CD14-positive monocyte (primary cell): Measurements from ENCODE around the gene UBE2QL1. TPM values are rescaled to one million over a fixed set of nuclear protein-coding genes. Genes with fewer than 3 reads are reported as not detected.

Experiments used
- DNase-seq, 3 donors: peaks; one replicate each; pipeline ENCODE4 v3.0.0-alpha.2; 2011 to 2022
- H2AFZ ChIP-seq: 2 replicates; pipeline ENCODE4 v1.6.0; 2012; ENCODE audit warnings: mild to moderate bottlenecking, low read depth, low read length, inconsistent platforms; ENCODE audit not compliant: insufficient read depth, poor library complexity, severe bottlenecking
- H3K27ac ChIP-seq, 2 donors: 1 replicate in 1 of 2; 2 replicates in 1 of 2; pipeline ENCODE4 v1.5.1; 2012 to 2013; ENCODE audit warnings: low read length in 2 of 2, control low read depth in 1 of 2, inconsistent platforms in 1 of 2, low read depth in 1 of 2, mild to moderate bottlenecking in 1 of 2
- H3K27me3 ChIP-seq, 2 donors: one replicate each; pipeline versions ENCODE4 v1.6.0 to v1.6.1; 2011 to 2013; ENCODE audit warnings: low read length in 2 of 2; ENCODE audit not compliant: control insufficient read depth in 2 of 2, insufficient read depth in 2 of 2
- H3K36me3 ChIP-seq, 2 donors: replicated peaks in 1 of 2; 1 replicate in 1 of 2; 2 replicates in 1 of 2; pipeline versions ENCODE4 v1.5.1 to v1.6.1; 2012 to 2013; ENCODE audit warnings: low read length in 2 of 2, control low read depth in 1 of 2, inconsistent platforms in 1 of 2, mild to moderate bottlenecking in 1 of 2; ENCODE audit not compliant: insufficient read depth in 2 of 2, control insufficient read depth in 1 of 2
- H3K4me1 ChIP-seq, 2 donors: 1 replicate in 1 of 2; 2 replicates in 1 of 2; pipeline versions ENCODE4 v1.5.1 to v1.6.1; 2012 to 2013; ENCODE audit warnings: low read length in 2 of 2, control low read depth in 1 of 2, inconsistent platforms in 1 of 2, mild to moderate bottlenecking in 1 of 2, moderate library complexity in 1 of 2; ENCODE audit not compliant: insufficient read depth in 2 of 2, control insufficient read depth in 1 of 2
- H3K4me2 ChIP-seq: replicated peaks from 2 replicates; pipeline ENCODE3; 2012; ENCODE audit warnings: low read length, moderate library complexity, mild to moderate bottlenecking; ENCODE audit not compliant: poor library complexity, severe bottlenecking; ENCODE audit errors: extremely low read depth
- H3K4me3 ChIP-seq, 3 experiments: fragments of 200-600 bp in 1 of 3; sonication (generic) in 1 of 3; replicated peaks in 1 of 3; 1 replicate in 2 of 3; 2 replicates in 1 of 3; pipeline ENCODE4 v1.5.1; 2011 to 2013; ENCODE audit warnings: low read length in 3 of 3, mild to moderate bottlenecking in 3 of 3, control low read depth in 2 of 3, low read depth in 2 of 3, inconsistent platforms in 1 of 3, moderate library complexity in 1 of 3
- H3K79me2 ChIP-seq: 2 replicates; pipeline ENCODE4 v1.6.0; 2012; ENCODE audit warnings: mild to moderate bottlenecking, control low read depth, inconsistent platforms, low read length, moderate library complexity; ENCODE audit not compliant: insufficient read depth
- H3K9ac ChIP-seq: 2 replicates; pipeline ENCODE4 v1.6.0; 2017; ENCODE audit warnings: low read length, mild to moderate bottlenecking; ENCODE audit not compliant: insufficient read depth, poor library complexity, severe bottlenecking
- H3K9me3 ChIP-seq, 2 donors: replicated peaks in 1 of 2; 1 replicate in 1 of 2; 2 replicates in 1 of 2; pipeline versions ENCODE4 v1.5.1 to v1.6.1; 2012 to 2013; ENCODE audit warnings: low read length in 2 of 2, control low read depth in 1 of 2; ENCODE audit not compliant: control insufficient read depth in 1 of 2, insufficient read depth in 1 of 2
- H4K20me1 ChIP-seq: 2 replicates; pipeline ENCODE4 v1.6.0; 2012; ENCODE audit warnings: mild to moderate bottlenecking, low read length, control low read depth, moderate library complexity; ENCODE audit not compliant: insufficient read depth
- H3K27ac Mint-ChIP-seq, 7 donors: one replicate each; pipeline ENCODE4 v1.8.0; 2020; ENCODE audit warnings: mild to moderate bottlenecking in 7 of 7, mixed read lengths in 7 of 7, moderate library complexity in 6 of 7, inconsistent platforms in 2 of 7
- H3K27me3 Mint-ChIP-seq, 3 donors: one replicate each; pipeline ENCODE4 v1.8.0; 2021 to 2022; ENCODE audit warnings: low read depth in 3 of 3, mild to moderate bottlenecking in 3 of 3, mixed read lengths in 3 of 3, moderate library complexity in 3 of 3, inconsistent platforms in 1 of 3
- H3K36me3 Mint-ChIP-seq, 2 donors: one replicate each; pipeline ENCODE4 v1.8.0; 2020; ENCODE audit warnings: mixed read lengths in 2 of 2, inconsistent platforms in 1 of 2, mild to moderate bottlenecking in 1 of 2
- H3K4me1 Mint-ChIP-seq: one replicate; pipeline ENCODE4 v1.8.0; 2020; ENCODE audit warnings: mild to moderate bottlenecking, mixed read lengths
- H3K4me3 Mint-ChIP-seq, 2 donors: one replicate each; pipeline ENCODE4 v1.8.0; 2020; ENCODE audit warnings: mild to moderate bottlenecking in 2 of 2, mixed read lengths in 2 of 2, moderate library complexity in 1 of 2
- H3K9me3 Mint-ChIP-seq, 7 donors: one replicate each; pipeline ENCODE4 v1.8.0; 2020 to 2022; ENCODE audit warnings: mixed read lengths in 7 of 7, mild to moderate bottlenecking in 6 of 7, moderate library complexity in 6 of 7, inconsistent platforms in 2 of 7
- CTCF ChIP-seq: fragments of 200-600 bp; IDR thresholded peaks from one replicate; pipeline ENCODE4 v1.8.0; 2022; ENCODE audit warnings: antibody characterized with exemption, mild to moderate bottlenecking
- WGBS: methylation state at CpG from one replicate; pipeline ENCODE4 v1.1.5; 2013; ENCODE audit warnings: missing lambda C conversion rate; ENCODE audit not compliant: insufficient coverage; 5-methylcytosine and 5-hydroxymethylcytosine counted together
- intact Hi-C, 2 donors: fragments of 100-400 bp; cut with micrococcal nuclease; formaldehyde crosslinking; loops; one replicate each; pipeline versions ENCODE4 v1.15.0 to v1.15.1; 2023
- polyA plus RNA-seq, 3 donors: library from polyadenylated mRNA; depleted of rRNA in 1 of 3; unstranded in 2 of 3; stranded (reverse) in 1 of 3; fragments of 300-500 nt in 2 of 3; fragments of >200 nt in 1 of 3; fragmentation: Illumina TruSeq in 2 of 3; gene quantifications; 1 replicate in 2 of 3; 2 replicates in 1 of 3; pipeline ENCODE4 v1.2.3, GENCODE V29; 2012 to 2021

UBE2QL1 gene
- polyA plus RNA-seq, 3 donors = not detected

- H3K36me3 Mint-ChIP-seq = no peaks in the 10 kb centered on the region
- H3K9me3 ChIP-seq = no peaks in the 10 kb centered on the region
- no peak overlapping the region for H3K4me3 ChIP-seq
- TF ChIP-seq CTCF = no peak
- H3K4me1 ChIP-seq = no peaks in the 10 kb centered on the region
- DNase-seq = no peak
- intact Hi-C loops = no loop called here
- H4K20me1 ChIP-seq = no peaks in the 10 kb centered on the region
- no peak overlapping the region for H3K9ac ChIP-seq
- no peaks in the 10 kb centered on the region for H3K4me1 Mint-ChIP-seq
- H3K27me3 ChIP-seq = no peaks in the 10 kb centered on the region
- no peak overlapping the region for H3K4me3 Mint-ChIP-seq
- no peak overlapping the region for H2AFZ ChIP-seq
- H3K27me3 Mint-ChIP-seq = peaks cover 0 to 5% (median 0%) of the 10 kb centered on the region in 3 donors
- H3K4me2 ChIP-seq = no peak overlapping the region
- peaks cover 0 to 4% (median 2%) of the 10 kb centered on the region in 7 donors for H3K9me3 Mint-ChIP-seq
- no peak overlapping the region for H3K27ac ChIP-seq
- 86% methylated on average over 4 of the region's 9 CpGs for whole genome bisulfite sequencing
- H3K79me2 ChIP-seq = no peaks in the 10 kb centered on the region
- H3K27ac Mint-ChIP-seq = no peak overlapping the region
- H3K36me3 ChIP-seq = no peaks in the 10 kb centered on the region
Measured at GRCh38 chr5:6410421-6410820, 38.2 kb upstream of the UBE2QL1 start.

- Histone ChIP-seq H2AFZ (no peak overlapping the region), H3K9ac (no peak overlapping the region), H3K4me1 (no peaks in the 10 kb centered on the region), H3K4me3 (no peak overlapping the region), H3K4me2 (no peak overlapping the region), H3K36me3 (no peaks in the 10 kb centered on the region), H3K79me2 (no peaks in the 10 kb centered on the region), H4K20me1 (no peaks in the 10 kb centered on the region), H3K9me3 (no peaks in the 10 kb centered on the region), H3K27me3 (no peaks in the 10 kb centered on the region), H3K27ac (no peak overlapping the region)
- Mint-ChIP-seq H3K4me1 (no peaks in the 10 kb centered on the region), H3K27ac (no peak overlapping the region), H3K9me3 (peaks cover 0 to 4% (median 2%) of the 10 kb centered on the region in 7 donors), H3K4me3 (no peak overlapping the region), H3K36me3 (no peaks in the 10 kb centered on the region), H3K27me3 (peaks cover 0 to 5% (median 0%) of the 10 kb centered on the region in 3 donors)
- no peak for DNase-seq
- intact Hi-C loops = no loop called here
- no peak for TF ChIP-seq CTCF
- 94% methylated on average over 14 of the region's 15 CpGs for WGBS
Measured at GRCh38 chr5:6411141-6411540, 37.5 kb upstream of the UBE2QL1 start.
